DOHH2 (cell line): ENCODE data around the gene SLC9A1.
A peak's percentile ranks its signal among the peaks of the same experiment; 100 is the strongest.

Source experiments
- H3F3A ChIP-seq: fragments of 200-600 bp; sonication (generic), shearing (Covaris generic); 2 replicates; pipeline ENCODE4 v1.6.0; 2016; ENCODE audit warnings: antibody characterized with exemption, mild to moderate bottlenecking; ENCODE audit not compliant: control insufficient read depth, insufficient read depth
- H3K27ac ChIP-seq: fragments of 200-600 bp; sonication (generic); 2 replicates; pipeline ENCODE4 v1.5.1; 2014; ENCODE audit warnings: low read depth, mild to moderate bottlenecking, low read length, moderate library complexity
- H3K27me3 ChIP-seq: fragments of 200-600 bp; sonication (generic); 2 replicates; pipeline ENCODE4 v1.6.1; 2014; ENCODE audit warnings: mild to moderate bottlenecking, low read length, mixed read lengths; ENCODE audit not compliant: control insufficient read depth
- H3K36me3 ChIP-seq: fragments of 200-600 bp; sonication (generic); 2 replicates; pipeline ENCODE4 v1.6.1; 2014; ENCODE audit warnings: mild to moderate bottlenecking, low read length, moderate library complexity, mixed read lengths; ENCODE audit not compliant: control insufficient read depth
- H3K4me1 ChIP-seq: fragments of 200-600 bp; sonication (generic); 2 replicates; pipeline ENCODE4 v1.6.1; 2014; ENCODE audit warnings: mild to moderate bottlenecking, low read length, mixed read lengths; ENCODE audit not compliant: control insufficient read depth
- H3K4me2 ChIP-seq: fragments of 200-600 bp; sonication (generic); 2 replicates; pipeline ENCODE4 v1.6.0; 2014; ENCODE audit warnings: mild to moderate bottlenecking, low read length, moderate library complexity
- H3K4me3 ChIP-seq: fragments of 200-600 bp; sonication (generic); 2 replicates; pipeline ENCODE4 v1.5.1; 2014; ENCODE audit warnings: mild to moderate bottlenecking, low read length, mixed read lengths
- H3K79me2 ChIP-seq: fragments of 200-600 bp; sonication (generic); 2 replicates; pipeline ENCODE4 v1.6.1; 2014; ENCODE audit warnings: mild to moderate bottlenecking, low read length, mixed read lengths; ENCODE audit not compliant: control insufficient read depth
- H3K9me2 ChIP-seq: fragments of 200-600 bp; sonication (generic); replicated peaks from 2 replicates; pipeline ENCODE4 v1.6.1; 2014; ENCODE audit warnings: mild to moderate bottlenecking, low read length, mixed read lengths; ENCODE audit not compliant: control insufficient read depth
- H3K9me3 ChIP-seq: fragments of 200-600 bp; sonication (generic); 2 replicates; pipeline ENCODE4 v1.6.1; 2014; ENCODE audit warnings: antibody characterized with exemption, low read length, mixed read lengths; ENCODE audit not compliant: control insufficient read depth, insufficient read depth
- H4K20me1 ChIP-seq: fragments of 200-600 bp; sonication (generic); 2 replicates; pipeline ENCODE4 v1.6.0; 2014; ENCODE audit warnings: low read depth, mild to moderate bottlenecking, antibody characterized with exemption, low read length, moderate library complexity; ENCODE audit not compliant: control insufficient read depth, insufficient read depth
- CTCF ChIP-seq: fragments of 200-600 bp; sonication (generic); IDR thresholded peaks from one replicate; pipeline ENCODE4 v1.5.1; 2014; ENCODE audit warnings: antibody characterized with exemption, mild to moderate bottlenecking, low read depth, low read length; ENCODE audit not compliant: poor library complexity, severe bottlenecking
- EZH2phosphoT487 ChIP-seq: fragments of 200-600 bp; sonication (generic); IDR thresholded peaks from 2 replicates; pipeline ENCODE4 v1.6.1; 2017; ENCODE audit warnings: borderline replicate concordance, mild to moderate bottlenecking, antibody characterized with exemption, low read length, moderate library complexity, mixed read lengths

Gene SLC9A1

DNA sequence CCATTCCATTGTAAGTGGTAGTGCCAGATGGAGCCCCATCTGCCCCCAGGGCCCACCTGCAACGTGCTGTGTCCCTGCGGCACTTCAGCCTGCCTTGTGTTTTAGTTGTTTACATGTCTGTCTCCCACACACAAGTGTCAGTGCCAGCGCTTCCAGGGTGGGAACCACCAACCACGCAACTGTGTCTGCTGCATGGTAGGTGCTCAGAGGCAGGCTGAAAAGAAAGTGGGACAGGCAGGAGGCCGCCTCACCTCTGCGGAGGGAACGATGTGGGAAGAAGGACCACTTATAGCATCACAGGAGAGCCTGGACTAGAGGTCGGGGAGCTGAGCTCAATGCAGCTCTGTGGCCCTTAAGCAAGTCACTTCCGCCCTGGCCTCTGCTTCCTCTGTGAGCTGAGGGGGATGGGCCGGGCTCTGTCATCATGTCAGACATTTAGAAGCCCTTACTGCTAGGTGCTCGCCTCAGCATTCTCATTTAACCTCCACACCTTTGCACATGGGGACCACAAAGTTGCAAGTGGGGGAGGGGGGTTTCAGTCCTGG is 17.9 kb downstream of the SLC9A1 start:
- peaks cover 42% of the 10 kb centered on the region for H3K79me2 ChIP-seq
- peak overlapping the region; percentile 93 for H3K4me2 ChIP-seq

DNA sequence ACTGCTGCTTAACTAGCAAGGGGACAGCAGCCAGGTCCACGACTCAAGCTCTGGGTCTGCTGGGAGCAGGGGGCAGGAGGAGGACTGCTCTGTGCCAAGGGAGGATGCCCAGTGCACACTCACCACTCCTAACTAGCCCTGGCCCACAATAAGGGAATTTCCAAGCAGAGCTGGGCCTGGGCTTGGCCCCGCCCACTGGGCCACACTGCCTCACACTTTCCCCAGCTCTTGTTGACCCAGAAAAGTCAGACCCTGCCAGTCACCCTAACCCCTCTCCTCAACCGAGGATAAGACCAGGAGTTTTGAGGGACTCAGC is 18.7 kb downstream of the SLC9A1 start:
- peaks cover 33% of the 10 kb centered on the region for H3K79me2 ChIP-seq
- H3K36me3 ChIP-seq = peaks cover 3% of the 10 kb centered on the region; the same call in 1 of the 2 replicates
- no peaks in the 10 kb centered on the region for H3F3A ChIP-seq
- H4K20me1 ChIP-seq = no peaks in the 10 kb centered on the region
- peak overlapping the region; percentile 93; the same call in 1 of the 2 replicates for H3K4me2 ChIP-seq
- no peak overlapping the region for H3K4me3 ChIP-seq
- H3K9me2 ChIP-seq = no peaks in the 10 kb centered on the region
- H3K4me1 ChIP-seq = peaks cover 39% of the 10 kb centered on the region
- peak; percentile 16 for TF ChIP-seq CTCF
- no peak for TF ChIP-seq EZH2phosphoT487
- no peaks in the 10 kb centered on the region for H3K27me3 ChIP-seq
- H3K27ac ChIP-seq = no peak overlapping the region
- H3K9me3 ChIP-seq = no peaks in the 10 kb centered on the region

More for the DNA sequence above, 17.9 kb downstream of the SLC9A1 start:
- H3K27ac ChIP-seq = peak overlapping the region; percentile 64
- H3K27me3 ChIP-seq = no peaks in the 10 kb centered on the region
- H4K20me1 ChIP-seq = no peaks in the 10 kb centered on the region
- TF ChIP-seq EZH2phosphoT487 (no peak), CTCF (no peak)
- H3K9me3 ChIP-seq = no peaks in the 10 kb centered on the region
- peak overlapping the region; percentile 72 for H3K4me3 ChIP-seq
- no peaks in the 10 kb centered on the region for H3K9me2 ChIP-seq
- no peaks in the 10 kb centered on the region for H3F3A ChIP-seq
- peaks cover 3% of the 10 kb centered on the region; the same call in 1 of the 2 replicates for H3K36me3 ChIP-seq
- peaks cover 37% of the 10 kb centered on the region for H3K4me1 ChIP-seq

DNA sequence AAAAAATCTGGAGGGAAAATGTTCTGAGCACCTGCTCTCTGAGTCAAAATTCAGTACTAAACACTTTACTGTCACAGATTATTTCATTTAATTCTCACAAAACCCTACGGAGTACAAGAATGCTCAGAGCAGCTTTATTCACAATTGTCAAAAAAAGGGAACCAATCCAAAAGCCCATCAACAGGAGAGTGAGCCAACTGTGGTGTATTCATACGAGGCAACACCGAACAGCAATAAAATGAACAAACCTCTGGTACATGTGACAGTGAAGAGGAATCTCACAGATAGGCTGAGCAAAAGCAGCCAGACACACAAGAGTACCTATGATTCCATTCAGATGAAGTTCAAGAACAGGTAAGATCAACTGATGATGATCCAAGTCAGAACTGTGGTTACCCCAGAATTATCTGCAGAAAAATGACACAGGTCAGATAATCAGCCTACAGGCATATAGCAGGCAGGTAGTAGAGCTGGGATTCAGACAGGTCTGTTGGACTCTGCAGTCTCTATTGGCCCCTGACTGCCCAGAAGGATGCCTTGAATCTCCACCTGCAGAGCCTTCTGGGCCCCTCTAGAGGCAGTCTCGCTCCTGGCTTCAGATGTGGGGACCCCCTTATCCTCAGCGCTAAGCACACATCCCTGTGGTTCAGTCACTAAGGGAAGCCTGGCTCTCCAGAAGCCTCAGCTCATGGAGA is 19.2 kb downstream of the SLC9A1 start:
- Histone ChIP-seq H3K79me2 (peaks cover 31% of the 10 kb centered on the region), H3K4me2 (no peak overlapping the region), H3K27me3 (no peaks in the 10 kb centered on the region), H3K4me3 (no peak overlapping the region), H3F3A (no peaks in the 10 kb centered on the region), H3K9me3 (no peaks in the 10 kb centered on the region), H3K36me3 (peaks cover 3% of the 10 kb centered on the region; the same call in 1 of the 2 replicates), H3K9me2 (no peaks in the 10 kb centered on the region), H3K27ac (no peak overlapping the region), H4K20me1 (no peaks in the 10 kb centered on the region), H3K4me1 (peaks cover 39% of the 10 kb centered on the region)
- TF ChIP-seq CTCF (peak; percentile 58), EZH2phosphoT487 (no peak)
